NCI-H748 (cell line): ENCODE results near the gene POLN.

Experiments used
- DNase-seq: peaks from one replicate; lab custom pipeline; 2025; ENCODE audit not compliant: unreplicated experiment; lab: John Stamatoyannopoulos, UW

POLN gene

GRCh38 chr4:2062168-2062807, 179.6 kb downstream of the POLN start:
- DNase-seq = no peak

DNA sequence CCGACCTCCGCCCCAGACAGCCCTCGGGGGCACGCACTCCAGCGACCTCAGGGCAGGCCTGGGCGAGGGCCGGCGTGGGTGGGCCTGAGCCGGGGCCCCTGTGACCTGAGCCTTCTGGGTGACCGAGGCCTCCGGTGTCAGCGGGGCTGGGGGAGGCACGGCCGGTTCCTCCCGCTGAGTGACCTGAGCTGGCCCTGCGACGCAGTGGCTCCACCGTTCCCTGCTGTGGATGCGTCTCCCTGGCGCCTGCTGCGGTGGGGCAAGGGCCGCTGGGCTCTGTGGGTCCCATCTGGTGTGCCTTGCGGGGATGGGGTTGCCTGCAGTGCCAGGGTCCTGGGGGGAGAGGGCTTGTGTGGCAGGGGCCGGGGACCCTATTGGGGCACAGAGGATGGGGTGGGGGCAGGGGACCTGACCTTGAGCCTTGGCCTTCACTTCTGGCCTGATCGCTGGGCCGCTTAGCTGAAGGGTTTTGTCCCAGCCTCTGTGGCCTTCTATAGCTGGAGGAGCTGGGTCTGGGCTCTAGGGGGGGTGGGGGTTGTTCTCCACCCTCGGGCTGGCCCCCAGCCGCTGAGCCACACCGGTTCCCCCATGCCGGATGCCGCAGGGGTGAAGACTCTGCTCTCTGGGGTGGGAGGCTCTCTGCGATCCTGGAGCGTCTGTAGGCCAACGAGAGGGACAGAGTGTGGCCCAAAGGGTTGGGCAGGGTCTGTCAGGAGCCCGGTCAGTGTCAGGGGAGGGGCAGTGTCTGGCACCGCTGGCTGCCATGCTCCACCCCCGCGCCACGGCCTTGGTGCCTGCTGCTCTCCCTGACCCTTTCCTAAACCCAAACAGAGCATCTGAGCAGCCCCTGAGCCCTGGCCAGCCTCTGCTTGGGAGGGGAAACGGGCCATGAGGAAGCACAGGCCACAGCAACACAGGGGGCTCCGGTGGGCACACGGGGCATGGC, 180.5 kb downstream of the POLN start:
- DNase-seq = no peak

DNA sequence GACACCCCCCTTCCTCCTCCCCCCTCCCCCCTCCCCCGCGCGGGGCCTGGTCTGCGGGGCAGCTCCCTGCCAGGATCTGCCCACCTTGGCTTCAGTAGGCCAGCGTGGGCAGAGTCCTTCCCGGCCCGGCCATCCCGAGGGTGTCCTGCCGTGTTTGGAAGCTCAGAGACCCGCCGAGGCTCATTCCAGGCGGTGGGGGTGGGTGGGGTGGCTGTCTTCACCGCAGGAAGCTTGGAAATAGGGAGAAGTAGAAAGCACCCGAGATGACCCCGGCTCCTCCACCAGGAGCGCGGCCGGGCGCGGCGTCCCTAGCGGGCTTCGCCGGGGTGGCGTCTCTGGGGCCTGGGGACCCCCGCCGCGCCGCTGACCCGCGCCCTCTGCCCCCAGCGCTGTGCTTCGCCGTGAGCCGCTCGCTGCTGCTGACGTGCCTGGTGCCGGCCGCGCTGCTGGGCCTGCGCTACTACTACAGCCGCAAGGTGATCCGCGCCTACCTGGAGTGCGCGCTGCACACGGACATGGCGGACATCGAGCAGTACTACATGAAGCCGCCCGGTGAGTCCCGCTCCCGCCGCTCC, 181.2 kb downstream of the POLN start:
- no peak for DNase-seq

GRCh38 chr4:2059726-2060602, 182.0 kb downstream of the POLN start:
- DNase-seq = peak; percentile 26

GRCh38 chr4:2059046-2059725, 182.7 kb downstream of the POLN start, which contains the start of gene NAT8L:
NAT8L (plus strand) TSS chr4:2059327; CDS start chr4:2059512, 185 bp downstream.
- peak; percentile 42 for DNase-seq

- DNase-seq = peak; percentile 41
Measured at GRCh38 chr4:2058264-2059045, 183.5 kb downstream of the POLN start.

- DNase-seq = no peak
Measured at GRCh38 chr4:2057382-2058065, 184.4 kb downstream of the POLN start.

DNA sequence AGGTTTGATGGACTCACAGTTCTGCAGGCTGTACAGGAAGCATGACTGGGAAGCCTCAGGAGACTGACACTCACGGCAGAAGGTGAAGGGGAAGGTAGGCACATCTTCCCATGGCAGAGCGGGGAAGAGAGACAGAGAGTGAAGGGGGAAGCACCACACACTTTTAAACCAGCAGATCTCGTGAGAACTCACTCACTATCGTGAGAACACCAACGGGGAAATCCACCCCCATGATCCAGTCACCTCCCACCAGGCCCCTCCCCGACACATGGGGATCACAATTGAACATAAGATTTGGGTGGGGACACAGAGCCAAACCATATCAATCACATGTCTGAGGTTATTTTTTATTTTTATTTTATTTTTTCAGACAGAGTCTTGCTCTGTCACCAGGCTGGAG, 187.7 kb downstream of the POLN start:
- DNase-seq = no peak

GRCh38 chr4:2051086-2051485, 190.8 kb downstream of the POLN start:
- DNase-seq = no peak

- DNase-seq = no peak
Measured at GRCh38 chr4:2049811-2050210, 192.1 kb downstream of the POLN start.

DNA sequence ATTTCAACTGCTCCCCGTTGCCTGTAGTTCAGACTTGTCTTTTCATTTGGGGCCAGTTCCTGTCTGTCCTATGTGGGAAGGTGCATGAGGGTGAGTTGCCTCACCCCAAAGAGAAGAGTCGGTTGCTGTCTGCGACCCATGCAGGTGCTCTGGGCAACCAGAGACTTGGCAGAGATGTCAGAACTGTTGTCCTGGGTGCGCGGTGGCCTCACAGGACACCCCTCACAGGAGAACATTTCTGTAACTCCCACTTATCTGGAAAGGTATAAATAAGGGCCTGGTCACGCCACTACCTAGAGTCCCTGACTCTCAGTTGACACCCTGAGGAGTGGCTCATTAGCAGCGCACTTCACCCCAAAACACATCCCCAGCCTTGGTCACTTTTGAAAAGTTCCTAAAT, 192.5 kb downstream of the POLN start:
- DNase-seq = no peak

GRCh38 chr4:2048831-2049230, 193.1 kb downstream of the POLN start:
- DNase-seq = no peak

DNA sequence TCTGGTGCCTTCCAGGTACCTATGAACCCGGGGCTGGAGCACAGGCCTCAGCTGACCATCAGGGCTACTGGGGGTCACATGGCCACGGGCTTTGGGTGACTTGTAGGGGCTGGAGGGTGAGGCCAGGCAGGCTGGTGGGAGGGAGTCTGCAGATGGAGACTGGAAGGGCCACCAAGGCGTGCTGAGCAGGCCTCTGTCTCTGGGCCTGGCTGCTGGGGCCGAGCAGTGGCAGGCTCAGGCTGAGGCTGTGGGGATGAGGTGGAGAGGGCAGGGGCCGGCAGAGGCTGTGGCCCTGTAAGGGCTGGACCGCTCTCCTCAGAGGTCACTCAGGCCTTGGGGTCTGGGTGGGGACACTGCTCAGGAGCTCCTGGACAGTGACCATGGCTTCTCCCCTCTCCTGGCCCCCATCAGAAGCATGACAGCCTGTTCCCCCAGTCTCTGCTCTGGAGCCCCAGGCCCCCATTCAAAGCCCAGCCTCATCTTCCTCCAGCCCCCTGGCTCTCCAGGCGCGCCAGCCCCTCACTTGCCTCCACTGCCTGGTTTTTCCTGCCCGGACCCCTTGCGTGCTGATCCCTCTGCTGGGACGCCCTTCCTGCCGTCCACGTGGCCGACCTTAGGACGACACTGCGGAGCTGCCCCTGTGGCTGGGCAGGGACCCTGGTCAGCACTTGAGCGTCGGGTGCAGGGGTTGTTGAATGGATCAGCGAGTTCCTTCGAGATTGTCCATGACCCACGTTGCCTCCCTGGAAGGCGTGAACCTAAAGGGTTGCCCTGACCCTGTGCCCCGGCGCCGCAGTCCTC, 193.9 kb downstream of the POLN start:
- DNase-seq = no peak

- no peak for DNase-seq
Measured at GRCh38 chr4:2047031-2047660, 194.8 kb downstream of the POLN start.

- no peak for DNase-seq
Measured at GRCh38 chr4:2046031-2046961, 195.6 kb downstream of the POLN start.

DNA sequence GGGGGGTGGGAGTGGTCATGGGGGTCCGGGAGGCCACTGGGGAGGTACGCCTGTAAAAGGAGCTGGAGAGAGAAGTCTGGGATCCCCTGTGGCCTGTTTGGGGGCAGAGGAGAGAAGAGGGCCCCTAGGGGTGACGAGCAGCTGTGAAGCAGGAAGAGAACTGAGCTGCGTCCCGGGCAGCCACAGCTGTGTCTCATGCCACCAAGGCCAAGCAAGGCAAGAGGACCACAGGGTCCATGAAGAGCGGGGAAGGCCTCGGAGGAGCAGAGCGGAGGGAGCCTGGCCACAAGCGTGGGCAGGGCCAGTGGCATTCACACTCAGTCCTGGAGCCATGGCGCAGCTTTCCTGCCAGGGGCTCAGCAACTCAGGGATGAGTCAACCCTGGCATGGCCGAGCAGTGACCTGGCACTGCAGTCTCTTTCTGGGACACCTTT, 196.4 kb downstream of the POLN start:
- DNase-seq = peak; percentile 6
